HG03159 (cell line): ENCODE results near the gene ITLN1.

Source experiments
- ATAC-seq: cut with Tn5 transposase; IDR thresholded peaks from one replicate; pipeline ENCODE4 v1.9.1; 2021; ENCODE audit warnings: mild to moderate bottlenecking, moderate library complexity; ENCODE audit not compliant: unreplicated experiment

ITLN1 gene

DNA sequence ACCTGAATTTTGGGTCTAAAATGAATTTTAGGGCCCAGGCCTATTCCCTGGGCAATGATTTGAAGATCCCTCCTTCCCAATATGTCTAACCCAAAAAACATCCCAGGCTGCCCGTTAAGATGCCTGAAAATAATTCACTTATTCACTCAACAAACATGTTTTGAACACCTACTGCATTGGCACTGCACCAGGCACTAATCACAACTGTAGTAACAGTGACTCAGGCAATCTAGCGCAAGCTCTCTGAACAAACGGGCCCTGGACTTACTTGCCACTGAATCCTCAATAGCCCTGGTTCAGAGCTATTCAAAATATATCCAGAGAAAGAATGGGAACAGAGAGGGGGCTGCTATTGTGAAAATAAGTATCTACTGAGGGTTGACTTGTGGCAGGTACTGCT lies 26.5 kb downstream of the ITLN1 start:
- ATAC-seq = no peak

DNA sequence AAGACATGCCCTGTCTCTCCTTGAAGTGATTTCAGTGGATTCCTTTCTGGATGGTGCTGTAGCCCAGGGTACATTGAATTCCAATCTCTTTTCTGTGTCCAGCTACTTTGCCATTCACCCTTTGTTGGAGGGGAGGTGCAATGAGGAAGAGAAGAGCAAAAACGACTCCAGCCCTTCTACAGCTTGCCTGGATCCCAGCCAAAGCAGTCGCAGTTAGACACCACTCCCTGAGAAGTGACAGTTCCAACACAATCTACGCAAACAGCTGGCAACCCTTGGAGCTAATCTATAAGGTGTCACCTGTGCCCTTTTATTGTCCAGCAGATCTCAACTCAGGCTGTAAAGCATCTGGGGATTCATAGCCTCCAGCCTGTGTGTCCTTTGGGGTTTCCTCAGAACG lies 26.9 kb downstream of the ITLN1 start:
- no peak for ATAC-seq

DNA sequence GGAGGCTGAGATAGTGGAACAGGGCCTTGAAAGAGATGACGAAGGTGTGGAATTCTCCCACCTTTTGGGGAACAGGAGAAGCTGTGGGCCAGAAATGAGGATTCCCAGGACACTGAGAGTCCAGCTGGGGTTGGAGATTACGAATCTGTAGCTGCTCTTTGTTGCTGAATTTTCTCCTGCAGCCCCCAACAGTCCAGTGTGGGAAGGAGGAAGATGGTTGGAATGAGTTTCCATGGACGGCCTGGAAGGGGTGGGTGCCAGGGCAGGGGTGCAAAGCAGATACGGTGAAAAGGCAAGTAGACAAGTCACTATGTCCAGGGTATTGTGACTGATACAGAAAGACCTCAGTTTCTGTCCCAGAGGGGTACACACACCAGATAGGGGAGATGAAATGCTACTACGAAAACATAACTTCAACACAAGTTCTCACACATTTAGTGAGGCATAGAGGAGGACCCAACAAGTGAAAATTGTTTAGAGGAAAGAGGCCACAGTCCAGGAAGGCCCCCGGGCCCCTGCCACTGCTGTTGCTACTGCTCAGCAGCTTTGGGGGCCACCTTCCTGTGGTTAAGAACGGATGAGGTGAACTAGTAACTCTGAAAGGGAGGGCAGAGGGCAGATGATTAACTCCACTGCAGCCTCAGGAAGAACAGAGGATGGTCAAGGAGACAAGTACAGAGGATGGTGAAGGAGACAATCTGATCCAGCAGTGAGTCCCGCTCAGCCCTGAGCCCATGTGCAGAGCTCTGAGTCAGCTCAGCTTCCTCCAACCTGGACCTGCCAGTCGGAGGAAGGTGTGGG lies 29.6 kb downstream of the ITLN1 start:
- peak; percentile 65 for ATAC-seq

DNA sequence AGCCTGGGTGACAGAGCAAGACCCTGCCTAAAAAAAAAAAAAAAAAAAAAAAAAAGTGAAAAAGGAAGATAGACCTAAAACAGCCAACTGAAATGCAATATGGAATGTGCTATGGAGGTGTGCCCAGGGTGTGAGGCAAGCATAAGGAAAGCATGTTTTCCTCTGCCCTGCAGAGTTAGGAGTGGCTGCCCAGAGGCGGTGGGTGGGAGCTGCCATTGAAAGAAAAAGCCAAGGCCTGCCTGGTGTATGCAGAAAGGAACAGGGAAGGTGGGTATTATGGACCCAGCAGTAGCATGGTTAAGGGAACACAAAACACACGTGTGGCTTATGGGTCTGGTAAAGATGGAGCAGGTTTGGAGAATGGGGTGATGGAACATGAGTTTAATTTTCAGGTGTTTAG lies 31.2 kb downstream of the ITLN1 start:
- no peak for ATAC-seq

DNA sequence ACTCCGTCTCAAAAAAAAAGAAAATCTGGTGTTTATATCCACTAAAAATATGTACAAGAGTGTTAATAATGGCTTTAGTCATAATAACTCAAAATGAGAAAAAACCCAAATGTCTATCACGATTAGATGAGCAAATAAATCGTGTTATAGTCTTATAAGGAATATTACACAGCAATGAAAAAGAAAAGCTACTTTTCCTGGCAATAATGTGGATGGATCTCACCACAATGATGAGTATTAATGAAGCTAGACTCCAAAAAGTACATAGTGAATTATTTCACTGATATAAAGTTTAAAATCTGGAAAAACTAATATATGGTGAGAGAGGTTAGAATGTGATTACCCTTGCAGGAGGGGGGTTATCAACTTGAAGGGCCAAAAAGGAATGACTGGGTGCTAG lies 32.0 kb downstream of the ITLN1 start:
- ATAC-seq = no peak

DNA sequence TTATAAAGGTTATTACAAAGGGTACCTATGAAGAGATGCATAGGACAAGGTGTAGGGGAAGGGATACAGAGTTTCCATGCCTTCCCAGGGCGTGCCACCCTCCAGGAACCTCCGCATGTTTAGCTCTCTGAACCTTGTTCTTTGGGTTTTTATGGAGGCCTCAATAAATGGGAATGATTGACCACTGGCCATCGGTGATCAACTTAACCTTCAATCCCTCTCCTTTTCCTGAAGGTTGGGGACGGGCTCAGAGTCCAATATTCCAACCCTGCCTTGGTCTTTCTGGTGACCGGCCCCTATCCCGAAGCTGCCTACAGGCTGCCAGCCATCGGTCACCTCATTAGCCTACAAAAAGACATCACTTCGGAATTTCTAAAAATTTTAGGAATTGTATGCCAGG lies 34.0 kb downstream of the ITLN1 start:
- ATAC-seq = no peak

DNA sequence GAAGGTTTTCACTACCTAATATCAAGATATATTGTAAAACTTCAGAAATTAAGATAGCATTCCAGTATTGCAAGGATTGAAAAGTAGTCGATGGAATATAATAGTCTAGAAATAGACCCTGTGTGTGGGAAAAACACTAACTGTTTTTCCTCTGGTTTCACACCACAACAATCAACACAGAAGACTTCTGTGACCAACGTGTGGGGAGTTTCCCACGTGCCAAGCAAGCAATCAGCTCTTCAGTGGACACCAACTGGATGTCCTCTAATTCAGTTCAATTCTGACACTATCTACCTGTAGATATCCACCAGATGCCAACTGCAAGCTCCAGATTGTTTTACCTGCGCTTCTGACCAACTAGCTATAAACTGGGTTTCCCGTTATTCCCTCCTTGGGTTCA lies 34.4 kb downstream of the ITLN1 start:
- no peak for ATAC-seq

DNA sequence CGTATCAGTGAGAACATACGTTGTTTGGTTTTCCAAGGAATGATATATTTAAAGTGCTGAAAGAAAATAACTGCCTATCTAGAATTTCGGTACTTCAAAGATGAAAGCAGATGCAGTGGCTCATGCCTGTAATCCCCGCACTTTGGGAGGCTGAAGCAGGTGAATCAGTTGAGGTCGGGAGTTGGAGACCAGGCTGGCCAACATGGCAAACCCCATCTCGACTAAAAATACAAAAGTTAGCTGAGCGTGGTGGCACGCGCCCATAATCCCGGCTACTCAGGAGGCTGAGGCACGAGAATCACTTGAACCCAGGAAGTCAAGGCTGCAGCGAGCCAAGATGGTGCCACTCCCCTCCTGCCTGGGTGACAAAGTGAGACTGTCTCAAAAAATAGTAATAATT lies 38.7 kb downstream of the ITLN1 start:
- ATAC-seq = no peak

DNA sequence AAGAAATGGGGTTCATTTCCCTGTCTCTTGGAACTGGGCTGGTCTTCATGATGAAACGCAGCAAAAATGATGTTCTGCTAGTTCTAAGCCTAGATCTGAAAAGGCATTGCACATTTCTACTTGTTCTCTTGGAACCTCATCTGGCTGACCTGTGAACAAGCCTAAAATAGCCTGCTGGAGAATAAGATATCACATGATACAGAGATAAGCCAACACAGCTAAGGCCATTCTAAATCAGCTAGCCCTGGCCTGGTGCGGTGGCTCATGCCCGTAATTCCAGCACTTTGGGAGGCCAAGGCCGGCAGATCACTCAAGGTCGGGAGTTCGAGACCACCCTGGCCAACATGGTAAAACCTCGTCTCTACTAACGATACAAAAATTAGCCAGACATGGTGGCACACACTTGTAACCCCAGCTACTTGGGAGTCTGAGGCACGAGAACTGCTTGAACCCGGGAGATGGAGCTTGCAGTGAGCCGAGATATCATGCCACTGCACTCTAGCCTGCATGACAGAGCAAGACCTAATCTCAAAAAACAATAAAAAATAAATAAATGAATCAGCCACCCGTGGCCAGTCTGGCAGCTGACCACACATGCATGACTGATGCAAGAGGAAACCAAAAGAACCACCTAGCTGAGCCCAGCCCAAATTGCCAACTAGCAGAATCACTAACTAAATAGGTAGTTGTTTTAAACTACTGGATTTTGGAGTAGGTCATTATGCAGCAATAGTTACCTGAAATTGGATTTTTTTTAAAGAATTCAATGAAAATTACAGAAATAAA lies 40.3 kb downstream of the ITLN1 start:
- no peak for ATAC-seq

DNA sequence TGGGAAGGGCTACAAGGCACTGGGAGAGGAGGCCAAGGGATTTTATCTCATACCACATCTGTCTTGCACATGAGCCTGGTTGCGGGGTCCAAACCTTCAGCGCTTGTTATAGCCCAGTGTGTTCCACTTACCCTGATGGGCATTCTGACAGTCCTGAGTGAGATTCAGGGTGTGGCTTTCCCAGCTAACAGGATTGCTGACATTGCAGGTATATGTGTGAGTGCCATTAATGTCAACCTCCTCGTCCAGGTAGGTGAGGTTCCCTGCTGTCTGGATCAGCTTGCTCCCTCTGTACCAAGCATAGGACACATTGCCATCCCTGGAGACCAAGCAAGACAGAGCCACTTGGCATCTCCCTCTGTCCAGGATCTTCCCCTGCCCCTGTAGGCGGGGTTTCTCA lies 43.9 kb downstream of the ITLN1 start:
- no peak for ATAC-seq

DNA sequence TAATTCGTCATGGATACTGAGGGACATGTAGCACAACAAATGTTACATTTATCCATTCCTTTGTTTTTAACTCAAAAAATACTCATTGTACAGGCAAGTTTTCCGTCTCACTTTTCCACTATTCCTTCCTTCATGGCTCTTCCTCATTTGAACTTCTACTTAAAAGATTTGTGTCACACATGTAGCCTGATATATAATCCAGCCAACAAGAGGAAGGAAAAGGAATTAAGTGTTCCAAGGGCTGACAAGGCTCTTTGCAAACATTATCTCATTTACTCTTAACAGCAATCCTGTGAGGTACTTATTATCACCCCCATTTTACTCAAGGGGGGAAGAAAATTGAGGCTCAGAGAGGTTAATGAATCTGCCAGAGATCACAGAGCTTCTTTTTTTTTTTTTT lies 45.2 kb downstream of the ITLN1 start:
- no peak for ATAC-seq

DNA sequence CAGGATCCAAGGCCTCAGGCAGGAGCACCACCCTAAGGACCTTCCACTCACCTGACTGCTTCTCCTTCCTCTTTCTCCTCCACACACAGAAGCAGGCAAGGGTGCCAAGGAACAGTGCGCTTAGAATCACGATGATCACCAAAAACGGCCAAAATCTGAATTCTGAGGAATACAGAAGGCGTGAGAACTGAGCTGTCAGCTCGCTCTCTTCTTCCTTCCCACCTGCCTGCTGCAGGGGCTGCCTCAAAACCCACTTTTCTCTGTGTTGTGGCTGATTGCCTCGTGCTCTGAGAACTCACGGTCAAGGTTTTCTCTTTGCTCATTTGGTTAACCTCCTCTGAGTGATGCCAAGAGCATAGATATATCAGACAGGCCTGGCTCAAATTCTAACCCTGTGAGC lies 46.1 kb downstream of the ITLN1 start:
- no peak for ATAC-seq

DNA sequence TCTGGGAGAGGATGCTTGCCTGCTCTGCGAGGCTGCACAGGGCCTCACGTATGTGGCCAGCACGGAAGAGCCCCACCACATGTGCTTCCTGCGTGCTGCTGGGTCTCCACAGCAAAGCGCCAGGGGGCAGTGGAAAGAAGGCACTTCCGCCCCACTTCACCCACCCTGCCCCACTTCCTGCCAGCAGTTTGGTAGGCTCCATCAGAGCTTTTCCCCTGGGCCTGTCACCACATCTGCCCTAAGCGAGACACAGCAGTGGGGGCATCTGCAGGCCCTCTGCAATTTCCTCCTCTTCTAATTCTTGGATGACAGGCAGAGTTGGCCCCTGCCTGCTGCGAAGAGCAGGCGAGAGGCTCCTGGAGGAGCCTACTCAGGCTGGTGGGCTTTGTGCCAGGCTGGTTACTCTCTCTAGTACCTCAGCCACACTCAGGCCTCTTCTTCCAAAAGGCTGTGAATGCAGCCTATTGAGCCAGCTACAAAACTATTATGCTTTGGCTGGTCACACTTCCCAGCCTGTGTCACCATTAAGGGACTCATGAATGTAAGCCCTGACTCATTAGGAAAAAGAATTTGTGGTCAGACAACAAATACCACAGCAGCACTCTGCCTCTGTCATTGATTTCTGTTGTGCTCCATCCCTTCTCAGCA lies 47.3 kb downstream of the ITLN1 start:
- ATAC-seq = peak; percentile 80

DNA sequence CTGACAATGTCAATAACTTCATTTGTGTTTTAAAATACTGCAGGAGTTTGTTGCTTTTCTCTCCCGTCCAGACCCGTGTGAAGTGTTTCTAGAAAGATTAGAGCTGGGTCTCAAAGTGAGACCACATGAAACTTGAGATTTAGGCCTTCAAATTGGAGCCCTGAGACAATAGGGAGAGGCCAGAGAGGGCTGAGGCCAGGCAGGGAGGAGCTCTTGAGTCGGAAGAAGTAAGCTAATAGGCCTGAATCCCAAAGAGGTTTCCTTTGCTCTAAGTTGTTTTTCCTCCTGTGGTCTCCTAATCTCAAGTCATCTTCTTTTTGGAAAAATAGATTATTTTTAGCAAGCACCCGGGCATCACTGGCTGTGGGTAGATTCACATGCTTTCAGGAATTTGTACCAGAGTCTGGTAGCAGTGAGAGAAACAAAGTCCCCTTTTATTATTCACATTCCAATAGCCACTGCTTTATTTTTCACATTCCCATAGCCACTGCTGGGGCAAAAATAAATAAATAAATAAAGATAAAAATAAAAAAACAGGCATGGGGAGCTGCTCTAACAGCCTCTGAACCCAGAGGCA lies 47.9 kb downstream of the ITLN1 start:
- no peak for ATAC-seq

DNA sequence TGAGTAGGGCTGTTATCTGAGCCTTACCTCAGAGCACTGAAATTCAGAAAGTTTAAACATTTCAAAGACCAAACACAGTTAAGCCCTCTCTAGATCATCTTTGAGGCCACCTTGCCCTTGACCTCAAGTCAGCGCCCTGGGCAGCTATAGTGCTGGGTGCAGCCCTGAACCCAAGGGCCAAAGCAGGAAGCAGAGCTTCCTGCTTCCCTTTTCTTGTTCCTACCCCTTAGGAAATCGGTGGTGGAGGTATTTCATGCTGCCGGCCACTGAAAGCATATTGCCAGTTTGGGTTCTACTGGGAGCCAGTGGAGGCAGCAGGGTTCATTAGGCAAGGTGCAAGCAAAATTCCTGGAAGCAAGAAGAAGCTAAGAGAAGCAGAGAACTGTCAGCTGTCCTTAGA lies 48.4 kb downstream of the ITLN1 start:
- no peak for ATAC-seq

DNA sequence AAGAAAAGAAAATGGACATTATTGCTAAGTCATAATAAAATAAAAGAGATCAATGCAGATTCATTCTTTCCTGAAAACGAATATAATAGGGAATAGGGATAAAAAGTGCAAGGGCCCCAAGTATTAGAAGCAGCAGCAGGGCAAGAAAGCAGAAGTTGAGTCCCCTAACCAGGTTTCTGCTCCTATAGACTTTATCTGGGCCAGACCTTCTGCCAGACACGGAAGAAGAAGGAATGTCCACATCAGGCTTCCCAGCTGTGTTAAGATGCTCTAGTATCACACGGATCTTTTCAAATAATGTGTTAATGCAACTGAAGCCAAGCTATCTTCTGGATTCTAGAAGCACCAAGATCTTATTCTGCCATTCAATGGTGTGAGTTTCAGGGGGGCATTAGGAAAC lies 49.2 kb downstream of the ITLN1 start:
- ATAC-seq = no peak

DNA sequence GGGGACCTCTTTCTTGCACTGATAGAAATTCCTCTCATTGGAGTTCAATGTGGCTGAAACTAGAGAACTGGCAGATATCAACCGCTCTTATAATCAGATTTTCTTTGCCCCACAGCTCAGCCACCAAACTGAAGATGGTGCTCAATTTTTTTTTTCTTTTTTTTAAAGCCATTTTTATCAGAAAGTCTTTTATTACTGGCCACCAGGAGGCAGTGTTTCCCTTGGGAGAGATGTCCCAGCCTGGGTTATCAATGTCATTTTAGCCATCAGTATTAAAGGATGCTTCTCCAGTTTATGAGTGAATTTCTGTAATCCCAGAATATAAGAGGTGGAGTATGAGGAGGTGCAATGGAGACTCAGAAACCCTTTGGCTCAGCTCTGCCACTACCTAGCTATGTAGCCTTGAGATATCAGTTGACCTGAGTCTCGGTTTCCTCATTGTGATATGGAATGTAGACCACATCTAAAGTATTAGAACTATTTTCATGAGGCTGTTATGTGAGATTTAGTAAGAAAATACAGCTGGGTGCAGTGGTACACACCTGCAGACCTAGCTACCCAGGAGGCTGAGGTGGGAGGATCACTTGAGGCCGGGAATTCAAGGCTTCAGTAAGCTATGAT lies 49.9 kb downstream of the ITLN1 start:
- ATAC-seq = no peak

DNA sequence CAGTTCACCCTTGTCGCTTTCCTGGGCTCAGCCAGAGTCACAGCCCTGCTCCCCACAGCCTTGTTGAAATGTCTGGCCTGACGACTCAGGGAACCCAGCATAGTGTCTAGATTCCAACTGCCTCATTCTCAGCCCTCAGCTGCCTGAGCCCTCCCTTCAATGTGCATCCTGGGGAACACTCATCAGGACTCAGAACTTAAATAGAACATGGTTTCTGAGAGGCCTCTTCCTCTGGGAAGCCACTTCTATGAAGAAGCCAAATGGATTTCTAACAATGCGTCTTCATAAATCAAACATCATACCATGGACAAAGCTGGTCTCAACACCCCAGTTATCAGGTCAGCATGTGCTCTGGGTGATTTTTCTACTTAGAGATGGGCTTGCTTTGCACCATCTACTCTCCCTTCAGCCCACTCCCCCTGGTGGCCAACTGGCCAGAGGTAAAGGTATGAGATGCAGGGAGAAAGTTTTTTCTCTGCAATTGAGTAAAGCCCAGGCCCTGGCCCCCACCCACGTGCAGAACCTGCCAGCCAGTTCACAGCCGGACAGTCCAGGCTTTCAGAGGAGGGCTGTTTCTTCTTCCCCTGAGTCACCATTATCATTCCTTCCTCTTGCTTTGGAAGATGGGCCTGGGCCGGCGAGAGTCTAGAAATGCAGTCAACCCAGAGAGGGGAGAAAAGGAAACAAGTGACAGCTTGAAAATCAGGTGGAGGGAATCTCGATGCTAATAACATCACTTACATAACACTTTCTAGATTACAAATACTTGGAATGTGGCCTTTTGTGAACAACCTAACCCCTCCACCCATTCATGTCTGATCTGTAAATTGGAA lies 54.4 kb downstream of the ITLN1 start:
- ATAC-seq = no peak

DNA sequence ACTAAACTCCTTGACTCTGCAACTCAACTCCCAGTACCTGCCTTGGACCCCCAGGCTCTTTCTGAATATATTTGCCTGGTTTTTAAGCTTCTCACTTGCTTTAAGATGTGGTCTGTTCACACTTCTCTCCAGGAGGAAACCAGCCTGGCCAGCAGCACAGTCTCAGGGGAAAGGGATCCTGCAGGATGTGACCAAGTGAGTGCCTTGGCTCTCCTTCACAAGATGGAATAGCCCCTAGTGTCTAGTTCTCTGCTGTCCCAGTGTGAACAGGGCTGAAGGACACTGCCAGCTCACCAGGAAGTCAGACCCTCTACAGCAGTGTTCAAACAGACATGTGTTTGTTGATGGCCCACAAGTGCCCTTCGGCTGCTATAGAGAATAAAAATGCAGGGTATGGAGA lies 55.2 kb downstream of the ITLN1 start:
- no peak for ATAC-seq

DNA sequence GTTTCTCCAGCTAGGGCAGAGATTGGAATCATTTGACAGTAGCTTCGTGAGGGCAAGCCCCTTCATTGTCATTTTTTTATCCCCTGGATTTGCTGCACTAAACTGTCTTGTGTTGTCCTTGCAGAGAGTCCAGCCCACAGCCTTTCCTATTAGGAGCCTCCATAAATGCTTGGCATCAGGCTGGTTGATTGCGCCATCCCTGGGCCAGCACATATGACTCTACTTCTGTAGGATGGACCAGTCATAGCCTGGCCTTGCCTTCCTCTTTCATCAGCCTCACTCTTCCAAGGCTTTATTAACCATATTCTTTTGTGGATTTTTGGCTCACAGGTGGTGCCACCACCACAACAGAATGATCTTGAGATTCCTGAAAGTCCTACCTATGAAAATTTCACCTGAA lies 57.6 kb downstream of the ITLN1 start:
- ATAC-seq = no peak
